ENCODE data around the gene HTR5A.

- TF ChIP-seq CTCF (IDR thresholded peaks at IDR 0.05) (no peak), EZH2 (IDR thresholded peaks at IDR 0.05; ENCODE audit: borderline replicate concordance, insufficient read depth, low read depth, low read length, poor library complexity, severe bottlenecking) (no peak)
Measured at GRCh38 chr7:155108144-155108901, 38.2 kb downstream of the HTR5A start.
